HCT116 (cell line): ENCODE measurements around the gene F2R. TPM values are rescaled to one million over a fixed set of nuclear protein-coding genes. Genes with fewer than 3 reads are reported as not detected.

Source experiments
- ATAC-seq: fragments of 200-7000 bp; cut with Tn5 transposase; 2 replicates; pipeline ENCODE4 v1.9.1; 2020; ENCODE audit warnings: mild to moderate bottlenecking, moderate library complexity
- BruUV-seq: library from RNA; stranded (reverse); fragments of 400-500 nt; replicated peaks from 2 replicates; lab custom pipeline; 2021; lab: Mats Ljungman, UMichigan
- CTCF ChIA-PET: fragments of 300-600 bp; sonication (Branson Sonifier 250); formaldehyde crosslinking; loops from one replicate; lab custom pipeline; 2021; ENCODE audit warnings: antibody characterized with exemption; lab: Charles Lee
- POLR2A ChIA-PET: fragments of 300-600, 350-600 bp; sonication (Branson Sonifier 250); formaldehyde crosslinking; loops from one replicate; lab custom pipeline; 2021; ENCODE audit warnings: antibody characterized with exemption; lab: Charles Lee
- RAD21 ChIA-PET, 2 experiments: fragments of 300-600 bp; sonication (Branson Sonifier 250); formaldehyde crosslinking; loops; one replicate each; lab custom pipeline; 2023; ENCODE audit warnings: low total read pairs in 2 of 2; ENCODE audit not compliant: uncharacterized antibody in 2 of 2, unreplicated experiment in 2 of 2, low non-redundant PET in 1 of 2; lab: Charles Lee
- DNase-seq: peaks from one replicate; pipeline ENCODE4 v3.0.0-alpha.2; 2010; ENCODE audit warnings: low read depth, low spot score
- H2AFZ ChIP-seq: fragments of 200-600 bp; shearing (Covaris generic), sonication (generic); 2 replicates; pipeline ENCODE4 v1.6.1; 2017; ENCODE audit warnings: low read depth, mixed run types, mixed read lengths, antibody characterized with exemption, low read length; ENCODE audit not compliant: poor library complexity, severe bottlenecking
- H3K27ac ChIP-seq: 2 replicates; pipeline ENCODE4 v1.5.1; 2012; ENCODE audit warnings: low read depth, low read length
- H3K27me3 ChIP-seq: fragments of 200-600 bp; sonication (generic); 2 replicates; pipeline ENCODE4 v1.6.1; 2016; ENCODE audit warnings: mixed run types, low read length, mixed read lengths; ENCODE audit not compliant: insufficient read depth
- H3K36me3 ChIP-seq, 2 experiments: fragments of 200-500 bp in 1 of 2; fragments of 200-600 bp in 1 of 2; sonication (Bioruptor generic) in 1 of 2; sonication (generic) in 1 of 2; 2 replicates each; pipeline versions ENCODE4 v1.5.1 to v1.6.1; 2014 to 2016; ENCODE audit warnings: low read length in 2 of 2, inconsistent platforms in 1 of 2, mixed read lengths in 1 of 2, mixed run types in 1 of 2; ENCODE audit not compliant: insufficient read depth in 2 of 2, control insufficient read depth in 1 of 2
- H3K4me1 ChIP-seq, 2 experiments: fragments of 200-600 bp in 1 of 2; sonication (generic) in 1 of 2; 2 replicates each; pipeline versions ENCODE4 v1.5.1 to v1.6.1; 2012 to 2017; ENCODE audit warnings: low read length in 2 of 2, inconsistent platforms in 1 of 2, mild to moderate bottlenecking in 1 of 2, mixed read lengths in 1 of 2, mixed run types in 1 of 2, moderate library complexity in 1 of 2; ENCODE audit not compliant: insufficient read depth in 2 of 2, control insufficient read depth in 1 of 2
- H3K4me2 ChIP-seq: fragments of 200-600 bp; sonication (generic); 2 replicates; pipeline ENCODE4 v1.6.1; 2017; ENCODE audit warnings: mixed run types, low read length, mixed read lengths
- H3K4me3 ChIP-seq, 2 experiments: fragments of 200-600 bp in 1 of 2; sonication (generic) in 1 of 2; replicated peaks in 1 of 2; 2 replicates each; pipeline ENCODE4 v1.5.1; 2011 to 2016; ENCODE audit warnings: low read length in 2 of 2, control low read depth in 1 of 2, low read depth in 1 of 2, mild to moderate bottlenecking in 1 of 2, mixed read lengths in 1 of 2, mixed run types in 1 of 2
- H3K79me2 ChIP-seq: fragments of 200-600 bp; sonication (generic); 2 replicates; pipeline ENCODE4 v1.6.1; 2017; ENCODE audit warnings: mild to moderate bottlenecking, mixed run types, low read length, moderate library complexity, mixed read lengths; ENCODE audit not compliant: insufficient read depth
- H3K9ac ChIP-seq: fragments of 200-600 bp; sonication (generic); 2 replicates; pipeline ENCODE4 v1.6.1; 2016; ENCODE audit warnings: low read length, mixed read lengths
- H3K9me2 ChIP-seq: fragments of 200-600 bp; sonication (generic), shearing (Covaris generic); 2 replicates; pipeline ENCODE4 v1.6.1; 2017; ENCODE audit warnings: mixed run types, mild to moderate bottlenecking, moderate library complexity; ENCODE audit not compliant: insufficient read depth
- H3K9me3 ChIP-seq, 2 experiments: fragments of 200-500 bp in 1 of 2; fragments of 200-600 bp in 1 of 2; sonication (Bioruptor generic) in 1 of 2; sonication (generic) in 1 of 2; 2 replicates each; pipeline ENCODE4 v1.6.1; 2014 to 2017; ENCODE audit warnings: low read length in 2 of 2, mixed read lengths in 2 of 2, inconsistent platforms in 1 of 2, low read depth in 1 of 2, mild to moderate bottlenecking in 1 of 2, mixed run types in 1 of 2, moderate library complexity in 1 of 2; ENCODE audit not compliant: control insufficient read depth in 1 of 2, insufficient read depth in 1 of 2
- H4K20me1 ChIP-seq: fragments of 200-600 bp; sonication (generic), shearing (Covaris generic); 2 replicates; pipeline ENCODE4 v1.6.1; 2017; ENCODE audit warnings: mixed run types, mild to moderate bottlenecking, moderate library complexity; ENCODE audit not compliant: insufficient read depth
- CEBPB ChIP-seq: IDR thresholded peaks from 2 replicates; pipeline ENCODE4 v1.6.1; 2012; ENCODE audit warnings: low read depth
- EGR1 ChIP-seq: IDR thresholded peaks from 2 replicates; pipeline ENCODE4 v1.6.1; 2012; ENCODE audit warnings: low read depth
- ELF1 ChIP-seq: IDR thresholded peaks from 2 replicates; pipeline ENCODE4 v1.6.1; 2012; ENCODE audit warnings: low read depth, borderline replicate concordance
- EZH2 ChIP-seq: fragments of 200-600 bp; sonication (generic); IDR thresholded peaks from 2 replicates; pipeline ENCODE4 v1.6.1; 2017; ENCODE audit warnings: antibody characterized with exemption, mixed run types
- JUND ChIP-seq: IDR thresholded peaks from 2 replicates; pipeline ENCODE4 v1.6.1; 2012
- POLR2AphosphoS5 ChIP-seq: IDR thresholded peaks from 2 replicates; pipeline ENCODE4 v1.6.1; 2011; ENCODE audit warnings: mild to moderate bottlenecking, low read depth, low read length, moderate library complexity
- RAD21 ChIP-seq: IDR thresholded peaks from 2 replicates; pipeline ENCODE4 v1.6.1; 2012; ENCODE audit warnings: low read depth, mild to moderate bottlenecking
- SIN3A ChIP-seq: IDR thresholded peaks from 2 replicates; pipeline ENCODE4 v1.6.1; 2012; ENCODE audit warnings: low read depth
- TCF7L2 ChIP-seq: IDR thresholded peaks from 2 replicates; pipeline ENCODE4 v1.7.0; 2011; ENCODE audit warnings: borderline replicate concordance, inconsistent platforms; ENCODE audit not compliant: insufficient read depth, insufficient read length; ENCODE audit errors: extremely low read depth
- YY1 ChIP-seq: IDR thresholded peaks from 2 replicates; pipeline ENCODE4 v1.6.1; 2011; ENCODE audit warnings: low read length, low read depth, moderate library complexity, mild to moderate bottlenecking; ENCODE audit not compliant: insufficient replicate concordance; ENCODE audit errors: extremely low read depth
- ZNF274 ChIP-seq: fragments of 200-500 bp; sonication (Bioruptor generic); IDR thresholded peaks from 2 replicates; pipeline ENCODE4 v1.6.1; 2014; ENCODE audit warnings: mild to moderate bottlenecking, low read depth, low read length, inconsistent platforms
- intact Hi-C: fragments of 100-400 bp; cut with micrococcal nuclease; formaldehyde crosslinking; loops from 2 replicates; pipeline ENCODE4 v1.10.0; 2022
- total RNA-seq: library from RNA; stranded (reverse); gene quantifications from one replicate; pipeline ENCODE4 v1.2.1, GENCODE V29; 2021; ENCODE audit not compliant: unreplicated experiment
- TF ChIP-seq, protein P1 (sequence below): IDR thresholded peaks from 2 replicates; pipeline ENCODE4 v1.6.1; 2011; ENCODE audit warnings: mild to moderate bottlenecking, low read length, moderate library complexity; ENCODE audit not compliant: insufficient replicate concordance; ENCODE audit errors: extremely low read depth
- TF ChIP-seq, protein P2 (sequence below), 3 experiments: fragments of 200-600 bp in 1 of 3; sonication (generic) in 1 of 3; IDR thresholded peaks in 2 of 3; conservative IDR thresholded peaks in 1 of 3; 2 replicates each; pipeline ENCODE4 v1.5.1; 2012 to 2017; ENCODE audit warnings: low read depth in 2 of 3, low read length in 2 of 3, antibody characterized with exemption in 1 of 3, borderline replicate concordance in 1 of 3, control low read depth in 1 of 3, mild to moderate bottlenecking in 1 of 3, mixed read lengths in 1 of 3, mixed run types in 1 of 3, moderate library complexity in 1 of 3; ENCODE audit not compliant: insufficient read depth in 1 of 3
- TF ChIP-seq, protein P3 (sequence below): IDR thresholded peaks from 2 replicates; pipeline ENCODE4 v1.6.1; 2012

F2R gene
- total RNA-seq, 1 experiment from 2014 or later, result 16.6 TPM

DNA sequence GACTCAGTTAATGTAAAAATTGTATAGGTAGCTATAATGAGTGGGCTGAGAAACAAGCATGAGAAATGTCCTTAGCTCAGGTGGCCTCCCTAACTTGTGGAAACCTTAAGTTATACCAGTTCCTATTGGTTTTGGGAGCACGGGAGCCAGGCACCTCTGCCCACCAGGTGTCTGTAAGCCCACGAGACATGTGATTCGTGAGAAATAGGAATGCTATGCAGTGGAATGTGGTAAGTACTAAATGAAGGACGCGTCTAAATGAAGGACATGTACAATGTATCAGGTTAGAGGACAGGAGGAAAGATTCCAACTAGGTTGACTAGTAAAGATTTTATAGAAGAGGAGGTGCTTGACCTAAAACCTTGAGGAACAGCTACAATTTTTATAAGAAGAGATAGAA, 46.7 kb upstream of the F2R start:
- TF ChIP-seq ELF1 (no peak), ZNF274 (no peak), EZH2 (no peak), RAD21 (no peak), JUND (no peak), SIN3A (no peak)
- TF ChIP-seq, protein P1, sequence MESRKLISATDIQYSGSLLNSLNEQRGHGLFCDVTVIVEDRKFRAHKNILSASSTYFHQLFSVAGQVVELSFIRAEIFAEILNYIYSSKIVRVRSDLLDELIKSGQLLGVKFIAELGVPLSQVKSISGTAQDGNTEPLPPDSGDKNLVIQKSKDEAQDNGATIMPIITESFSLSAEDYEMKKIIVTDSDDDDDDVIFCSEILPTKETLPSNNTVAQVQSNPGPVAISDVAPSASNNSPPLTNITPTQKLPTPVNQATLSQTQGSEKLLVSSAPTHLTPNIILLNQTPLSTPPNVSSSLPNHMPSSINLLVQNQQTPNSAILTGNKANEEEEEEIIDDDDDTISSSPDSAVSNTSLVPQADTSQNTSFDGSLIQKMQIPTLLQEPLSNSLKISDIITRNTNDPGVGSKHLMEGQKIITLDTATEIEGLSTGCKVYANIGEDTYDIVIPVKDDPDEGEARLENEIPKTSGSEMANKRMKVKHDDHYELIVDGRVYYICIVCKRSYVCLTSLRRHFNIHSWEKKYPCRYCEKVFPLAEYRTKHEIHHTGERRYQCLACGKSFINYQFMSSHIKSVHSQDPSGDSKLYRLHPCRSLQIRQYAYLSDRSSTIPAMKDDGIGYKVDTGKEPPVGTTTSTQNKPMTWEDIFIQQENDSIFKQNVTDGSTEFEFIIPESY, result no peak
- TF ChIP-seq, all 23 proteins: peak for 0
- no peak overlapping the region for H3K4me3 ChIP-seq
- ChIA-PET POLR2A (no interaction called here), RAD21 (no interaction called here), CTCF (no interaction called here)
- H4K20me1 ChIP-seq, result no peaks in the 10 kb centered on the region
- no peaks in the 10 kb centered on the region for H3K9me2 ChIP-seq
- no peaks in the 10 kb centered on the region for H3K9me3 ChIP-seq
- H3K9ac ChIP-seq, result no peak overlapping the region
- no peak overlapping the region for H3K27ac ChIP-seq
- no peaks in the 10 kb centered on the region for H3K4me1 ChIP-seq
- no peaks in the 10 kb centered on the region for H3K27me3 ChIP-seq
- H3K79me2 ChIP-seq, result no peaks in the 10 kb centered on the region
- no peak for ATAC-seq
- intact Hi-C loops, result no loop called here
- H2AFZ ChIP-seq, result peak overlapping the region; percentile 45
- BruUV-seq, result no TSS peak
- DNase-seq, result no peak
- no peaks in the 10 kb centered on the region for H3K36me3 ChIP-seq
- no peak overlapping the region for H3K4me2 ChIP-seq

DNA sequence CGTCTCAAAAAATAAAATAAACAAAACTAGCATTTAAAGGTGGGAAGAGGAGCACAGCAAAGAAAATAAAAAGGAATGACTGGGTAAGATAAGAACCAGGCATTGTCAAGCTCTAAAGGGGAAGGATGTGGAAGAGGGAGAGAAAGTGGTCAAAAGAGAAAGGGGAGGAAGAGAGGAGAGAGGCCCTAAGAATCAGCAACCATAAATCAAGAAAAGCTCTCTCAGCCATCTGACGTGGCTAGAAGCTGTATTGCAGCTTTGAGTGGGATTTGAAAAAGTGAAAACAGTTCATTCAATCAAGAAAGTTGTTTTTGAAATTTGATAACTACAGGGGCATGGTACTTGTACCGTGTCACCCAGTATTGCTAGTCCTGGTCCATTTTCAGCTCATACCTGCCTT, 45.4 kb upstream of the F2R start:
- DNase-seq (no peak), ATAC-seq (no peak)
- H3K27me3 ChIP-seq, result no peaks in the 10 kb centered on the region
- no peak overlapping the region for H3K27ac ChIP-seq
- ChIA-PET POLR2A (no interaction called here), CTCF (no interaction called here), RAD21 (no interaction called here)
- no TSS peak for BruUV-seq
- no peak overlapping the region for H2AFZ ChIP-seq
- no peak overlapping the region for H3K4me3 ChIP-seq
- H3K4me2 ChIP-seq, result no peak overlapping the region
- H3K36me3 ChIP-seq, result no peaks in the 10 kb centered on the region
- H4K20me1 ChIP-seq, result no peaks in the 10 kb centered on the region
- H3K4me1 ChIP-seq, result no peaks in the 10 kb centered on the region
- H3K9me3 ChIP-seq, result no peaks in the 10 kb centered on the region
- H3K9me2 ChIP-seq, result no peaks in the 10 kb centered on the region
- no peaks in the 10 kb centered on the region for H3K79me2 ChIP-seq
- no peak overlapping the region for H3K9ac ChIP-seq
- intact Hi-C loops, result no loop called here
- TF ChIP-seq TCF7L2 (no peak), CEBPB (no peak), POLR2AphosphoS5 (no peak), EGR1 (no peak), YY1 (no peak), EZH2 (no peak)
- TF ChIP-seq, protein P1, result no peak
- TF ChIP-seq, protein P2, sequence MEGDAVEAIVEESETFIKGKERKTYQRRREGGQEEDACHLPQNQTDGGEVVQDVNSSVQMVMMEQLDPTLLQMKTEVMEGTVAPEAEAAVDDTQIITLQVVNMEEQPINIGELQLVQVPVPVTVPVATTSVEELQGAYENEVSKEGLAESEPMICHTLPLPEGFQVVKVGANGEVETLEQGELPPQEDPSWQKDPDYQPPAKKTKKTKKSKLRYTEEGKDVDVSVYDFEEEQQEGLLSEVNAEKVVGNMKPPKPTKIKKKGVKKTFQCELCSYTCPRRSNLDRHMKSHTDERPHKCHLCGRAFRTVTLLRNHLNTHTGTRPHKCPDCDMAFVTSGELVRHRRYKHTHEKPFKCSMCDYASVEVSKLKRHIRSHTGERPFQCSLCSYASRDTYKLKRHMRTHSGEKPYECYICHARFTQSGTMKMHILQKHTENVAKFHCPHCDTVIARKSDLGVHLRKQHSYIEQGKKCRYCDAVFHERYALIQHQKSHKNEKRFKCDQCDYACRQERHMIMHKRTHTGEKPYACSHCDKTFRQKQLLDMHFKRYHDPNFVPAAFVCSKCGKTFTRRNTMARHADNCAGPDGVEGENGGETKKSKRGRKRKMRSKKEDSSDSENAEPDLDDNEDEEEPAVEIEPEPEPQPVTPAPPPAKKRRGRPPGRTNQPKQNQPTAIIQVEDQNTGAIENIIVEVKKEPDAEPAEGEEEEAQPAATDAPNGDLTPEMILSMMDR (IDR thresholded peaks at IDR 0.05 in 2 of 3, conservative IDR thresholded peaks at IDR 0.05 in 1 of 3; ENCODE audit: borderline replicate concordance in 1 of 3, insufficient read depth in 1 of 3, low read depth in 2 of 3, low read length in 2 of 3), result no peak
- TF ChIP-seq, protein P3, sequence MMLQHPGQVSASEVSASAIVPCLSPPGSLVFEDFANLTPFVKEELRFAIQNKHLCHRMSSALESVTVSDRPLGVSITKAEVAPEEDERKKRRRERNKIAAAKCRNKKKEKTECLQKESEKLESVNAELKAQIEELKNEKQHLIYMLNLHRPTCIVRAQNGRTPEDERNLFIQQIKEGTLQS, result no peak
